NCI-H1436 treated with DMSO at 0.1 percent for 48 hours (cell line): ENCODE data around the gene CENPN.
A peak's percentile ranks its signal among the peaks of the same experiment; 100 is the strongest.

Experiments used
- DNase-seq: peaks from one replicate; lab custom pipeline; 2025; lab: John Stamatoyannopoulos, UW

Gene CENPN, protein sequence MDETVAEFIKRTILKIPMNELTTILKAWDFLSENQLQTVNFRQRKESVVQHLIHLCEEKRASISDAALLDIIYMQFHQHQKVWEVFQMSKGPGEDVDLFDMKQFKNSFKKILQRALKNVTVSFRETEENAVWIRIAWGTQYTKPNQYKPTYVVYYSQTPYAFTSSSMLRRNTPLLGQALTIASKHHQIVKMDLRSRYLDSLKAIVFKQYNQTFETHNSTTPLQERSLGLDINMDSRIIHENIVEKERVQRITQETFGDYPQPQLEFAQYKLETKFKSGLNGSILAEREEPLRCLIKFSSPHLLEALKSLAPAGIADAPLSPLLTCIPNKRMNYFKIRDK

DNA sequence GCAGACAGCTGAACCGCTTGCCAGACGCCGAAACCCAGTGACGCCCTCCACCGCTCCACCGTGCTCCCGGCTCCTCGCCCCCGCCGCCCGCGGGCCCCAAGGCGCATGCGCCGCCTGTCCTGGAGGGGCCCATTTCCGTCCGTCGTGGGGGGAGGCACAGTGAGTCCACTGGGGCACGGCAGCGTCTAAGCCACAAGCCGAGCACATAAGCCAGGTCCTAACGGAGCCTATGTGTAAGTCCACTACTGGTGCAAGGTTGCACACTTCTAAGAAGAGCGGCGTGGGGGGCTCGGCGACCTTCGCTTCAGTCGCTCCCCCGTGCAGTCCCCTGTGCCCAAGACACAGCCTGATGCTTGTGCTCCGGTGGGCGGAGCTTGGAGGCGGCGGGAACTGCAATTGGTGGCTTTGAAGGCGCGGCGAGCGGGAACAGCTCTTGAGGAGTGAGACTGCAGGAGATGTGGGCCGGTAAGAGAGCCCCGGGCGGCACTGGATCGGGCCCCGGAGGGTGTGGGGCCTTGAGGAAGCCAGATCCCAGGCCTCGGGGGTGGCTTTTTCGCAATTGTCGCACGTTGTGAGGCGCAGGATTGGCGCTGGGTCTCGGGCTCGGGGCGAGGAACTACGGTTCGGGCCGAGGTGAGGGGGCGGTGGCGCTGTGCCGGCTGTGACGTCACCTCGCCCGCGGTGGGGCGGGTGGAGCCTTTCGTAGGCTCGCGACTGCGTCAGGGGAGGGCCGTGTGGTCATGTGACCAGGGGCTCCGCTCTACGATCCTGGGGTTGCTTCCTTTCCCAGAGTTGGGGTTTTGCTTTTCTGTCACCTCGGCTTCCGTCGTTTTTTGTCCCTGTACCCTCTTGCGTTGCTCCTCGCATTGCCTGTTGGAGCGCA lies at the start of gene CENPN, which contains the start of gene CMC2:
Gene CENPN, plus strand, starts transcription at position 402 of the 883 bp plus-strand sequence. CDS start 4,726 bp downstream, outside the sequence.
Gene CMC2, minus strand, starts transcription at position 73 of the 883 bp plus-strand sequence. CDS start 9,491 bp downstream, outside the sequence.
- peak; percentile 83 for DNase-seq

DNA sequence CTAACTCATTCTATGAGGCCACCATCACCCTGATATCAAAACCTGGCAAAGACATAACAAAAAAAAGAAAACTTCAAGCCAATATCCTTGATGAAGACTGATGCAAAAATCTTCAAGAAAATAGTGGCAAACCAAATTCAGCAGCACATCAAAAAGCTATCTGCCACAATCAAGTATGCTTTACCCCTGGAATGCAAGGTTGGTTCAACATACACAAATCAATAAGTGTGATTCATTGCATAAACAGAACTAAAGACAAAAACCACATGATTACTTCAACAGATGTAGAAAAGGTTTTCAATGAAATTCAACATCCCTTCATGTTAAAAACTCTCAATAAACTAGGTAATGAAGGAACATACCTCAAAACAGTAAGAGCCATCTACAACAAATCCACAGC lies 48.7 kb upstream of the CENPN start:
- no peak for DNase-seq

- DNase-seq: no peak
These were observed 44.1 kb upstream of the CENPN start for GRCh38 chr16:80962879-80963278.

- DNase-seq: no peak
These were observed 42.7 kb upstream of the CENPN start for GRCh38 chr16:80964351-80964750.

GRCh38 chr16:80966617-80967016 lies 40.4 kb upstream of the CENPN start:
- DNase-seq: no peak

DNA sequence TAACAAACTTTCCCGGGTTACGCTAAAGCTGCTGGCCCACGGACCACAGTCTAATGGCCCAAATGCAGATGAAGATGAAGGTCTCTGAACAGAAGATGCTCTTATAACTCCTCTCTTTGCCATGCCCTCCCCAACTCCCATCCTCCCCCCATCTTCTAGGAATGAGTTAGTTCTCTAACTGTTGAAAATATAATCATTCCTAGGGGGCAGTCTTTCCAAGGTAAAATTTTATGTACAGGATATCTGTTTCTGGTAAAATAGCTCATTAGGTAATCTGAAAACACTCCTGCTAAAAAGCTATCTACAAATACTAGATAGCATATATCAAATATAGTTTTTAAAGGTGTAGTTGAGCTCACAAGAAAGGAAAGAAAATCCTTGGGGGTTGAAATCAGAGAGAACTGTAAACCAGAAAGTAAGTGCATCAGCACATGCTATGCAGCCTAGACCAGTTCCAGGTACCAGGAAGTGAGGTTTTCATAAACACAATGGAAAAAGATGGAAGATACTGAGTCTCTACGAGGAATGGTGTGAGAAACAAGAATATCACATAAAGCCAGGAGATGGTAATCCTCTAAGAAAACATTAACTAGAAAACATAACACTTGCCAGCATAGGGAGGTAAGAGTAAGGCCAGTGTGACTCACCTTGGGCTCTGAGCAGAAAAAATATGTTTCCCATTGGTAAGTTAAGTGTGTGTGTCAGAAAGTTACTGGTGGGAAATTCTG lies 38.5 kb upstream of the CENPN start:
- DNase-seq: no peak

DNA sequence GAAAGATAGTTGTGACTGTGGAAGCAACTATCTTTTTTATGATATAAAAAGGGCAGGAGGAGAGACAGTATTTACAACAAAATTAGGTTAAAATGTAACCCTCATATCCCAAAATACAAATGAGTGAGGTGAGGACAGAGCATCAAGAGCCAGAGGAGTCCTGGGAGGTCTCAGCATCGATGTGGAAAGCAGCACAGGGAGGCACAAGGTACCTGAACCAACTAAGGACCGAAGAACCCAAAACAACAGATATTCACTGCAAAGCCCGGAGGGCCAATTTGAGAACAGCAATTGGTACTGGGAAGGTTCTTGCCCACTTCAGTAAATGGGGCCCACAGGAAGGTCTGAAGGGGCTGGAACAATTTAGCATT lies 37.9 kb upstream of the CENPN start:
- DNase-seq: no peak

DNA sequence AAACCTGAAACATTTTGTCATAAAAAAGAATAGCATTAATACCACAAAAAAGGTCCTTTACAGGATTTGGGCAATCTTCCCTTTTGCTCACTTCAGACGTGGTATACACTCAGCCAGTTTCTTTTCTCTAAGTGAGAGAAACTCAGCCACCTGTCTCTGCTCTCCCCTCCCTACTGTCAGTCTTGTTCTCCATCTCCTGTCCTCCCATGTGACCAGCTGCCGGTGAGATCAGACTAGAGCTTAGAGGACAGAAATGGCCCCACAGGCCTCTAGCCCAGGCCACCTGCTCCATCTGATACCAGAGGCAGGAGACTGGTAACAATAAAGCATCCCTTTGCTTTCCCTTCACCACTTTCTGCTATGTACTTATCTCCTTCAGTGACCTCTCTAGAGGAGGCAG lies 35.2 kb upstream of the CENPN start:
- DNase-seq: no peak

DNA sequence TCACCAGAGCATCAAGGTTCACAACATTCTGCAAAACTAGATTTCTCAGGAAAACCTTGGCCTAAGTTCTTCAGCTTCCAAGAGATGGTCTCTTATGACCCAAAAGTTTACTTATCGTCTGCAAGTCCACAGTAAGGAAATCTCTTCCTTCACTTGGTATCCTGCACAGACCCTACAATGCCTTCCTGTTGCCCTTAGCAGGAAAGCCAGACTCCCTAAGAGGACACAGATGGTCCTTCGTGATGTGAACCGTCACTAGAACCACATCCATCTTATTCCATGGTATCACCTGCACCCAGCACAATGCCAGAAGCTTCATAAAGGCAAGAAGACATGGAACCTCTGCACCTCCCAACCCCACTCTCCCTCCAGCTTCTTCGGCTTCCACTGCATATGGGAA lies 34.4 kb upstream of the CENPN start:
- DNase-seq: no peak

DNA sequence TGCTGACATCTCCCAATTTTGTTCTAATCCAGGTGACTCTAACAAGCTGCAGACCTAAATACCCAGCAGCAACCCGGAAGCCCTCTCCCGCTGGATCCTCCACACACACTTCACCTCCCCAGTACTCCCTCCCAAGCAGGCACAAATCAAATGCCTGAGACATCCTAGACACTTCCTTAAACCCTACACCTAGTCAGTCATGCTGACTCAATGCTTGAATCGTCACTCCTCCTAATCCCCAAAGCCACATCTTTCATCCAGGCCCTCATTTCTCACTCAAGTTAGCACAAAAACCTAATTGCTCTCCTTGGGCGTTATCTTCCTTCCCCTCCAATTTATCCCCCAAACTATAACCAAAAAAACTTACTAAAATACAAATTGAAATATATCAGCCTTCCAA lies 33.0 kb upstream of the CENPN start:
- no peak for DNase-seq

DNA sequence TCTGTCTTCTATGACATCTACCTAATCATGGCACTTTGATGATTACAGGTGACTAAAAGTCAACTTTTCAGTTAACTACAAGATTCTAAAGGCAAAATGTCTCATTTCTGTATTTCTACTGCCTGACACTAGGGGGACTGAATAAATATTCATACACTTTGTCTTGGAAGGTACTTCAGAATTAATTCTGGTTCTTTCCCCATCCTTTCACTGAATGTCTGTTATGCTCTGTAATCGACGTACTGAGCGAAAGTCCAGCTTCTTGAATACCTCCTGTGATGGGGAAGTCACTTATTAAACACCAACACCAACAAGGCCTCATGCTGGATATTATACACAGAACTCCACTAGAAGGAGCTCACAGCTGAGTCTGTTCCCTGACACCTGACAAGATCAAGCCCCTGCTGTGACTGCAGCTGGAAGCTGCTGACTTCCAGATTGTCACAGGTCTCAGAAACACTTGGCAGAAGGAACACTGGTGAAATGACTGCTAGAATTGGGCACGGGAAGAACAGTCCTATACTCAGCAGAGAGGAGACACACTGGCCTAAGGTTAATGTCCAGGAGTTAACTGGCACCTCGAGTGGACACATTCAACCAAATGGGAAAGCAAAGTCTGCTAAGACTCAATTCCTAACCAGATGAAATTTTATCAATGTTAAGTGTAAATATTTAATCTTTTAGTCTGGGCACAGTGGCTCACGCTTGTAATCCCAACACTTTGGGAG lies 32.2 kb upstream of the CENPN start:
- DNase-seq: no peak

GRCh38 chr16:80976946-80977345 lies 30.1 kb upstream of the CENPN start:
- DNase-seq: no peak

DNA sequence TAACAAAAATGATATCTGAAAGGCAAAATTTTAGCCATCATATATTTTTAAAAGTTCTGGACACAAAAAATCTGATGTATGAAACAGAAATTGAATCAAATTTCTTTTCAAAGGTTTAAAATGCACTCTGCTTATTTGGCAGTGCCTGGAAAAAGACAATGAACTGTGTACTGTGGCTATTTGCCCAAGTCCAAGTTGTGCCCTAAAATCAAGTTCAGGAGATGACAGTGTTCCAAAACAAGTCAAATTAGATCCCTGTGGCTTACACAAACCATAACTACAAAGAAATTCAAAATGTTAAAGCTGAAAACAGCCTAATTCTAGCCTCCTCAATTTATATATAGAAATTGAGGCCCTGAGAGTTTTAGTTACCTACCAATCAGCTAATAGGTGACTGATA lies 25.9 kb upstream of the CENPN start:
- DNase-seq: no peak

DNA sequence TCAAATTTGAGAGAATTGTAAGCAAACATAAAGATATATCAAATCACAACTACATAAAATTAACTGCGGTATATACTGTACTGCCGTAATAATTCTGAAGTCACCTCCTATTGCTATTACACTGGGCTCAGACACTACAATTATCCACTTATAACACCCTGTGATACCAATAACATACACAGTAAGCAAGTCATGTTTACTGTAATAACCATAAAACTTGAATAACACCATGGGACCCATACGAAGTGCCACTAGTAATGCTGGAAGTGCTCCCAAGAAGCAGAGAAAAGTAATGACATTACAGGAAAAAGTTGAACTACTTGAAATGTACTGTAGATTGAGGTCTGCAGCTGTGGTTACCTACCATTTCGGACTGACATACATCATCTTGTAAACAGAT lies 24.4 kb upstream of the CENPN start:
- DNase-seq: no peak

DNA sequence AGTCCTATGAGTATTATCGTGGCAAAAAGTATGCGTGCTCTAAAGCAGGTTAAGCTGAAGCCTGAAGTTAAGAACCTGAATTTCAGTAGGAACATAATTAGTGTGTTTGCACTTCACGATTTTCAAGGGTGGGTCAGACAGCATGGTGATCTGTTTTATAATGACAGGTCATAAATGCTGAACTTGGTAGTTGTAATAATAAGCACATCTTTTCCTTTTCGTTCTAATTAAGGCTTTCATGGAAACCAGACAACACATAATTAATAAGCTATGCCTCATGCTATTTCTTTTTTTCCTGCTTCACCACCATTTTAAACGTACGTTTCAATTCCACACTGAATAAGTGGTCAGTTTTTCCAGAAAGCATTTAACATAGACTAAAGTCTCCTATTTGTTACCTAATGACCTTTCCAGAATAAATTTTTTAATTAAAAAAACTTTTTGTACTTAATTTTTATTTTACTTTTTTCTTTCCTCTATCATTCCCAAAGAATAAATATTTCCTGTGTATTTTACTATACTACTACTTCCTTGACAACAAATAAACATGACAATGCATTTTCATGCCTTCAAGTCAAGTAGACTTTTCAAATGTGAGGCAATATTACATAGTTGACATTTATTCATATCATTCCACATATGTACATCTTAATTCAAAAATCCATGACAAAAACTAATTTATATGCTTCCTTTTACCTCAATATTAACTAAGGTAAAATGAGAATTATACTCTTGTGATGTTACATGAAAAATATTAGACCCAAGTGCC lies 22.7 kb upstream of the CENPN start:
- no peak for DNase-seq

- no peak for DNase-seq
These were observed 21.4 kb upstream of the CENPN start for GRCh38 chr16:80985611-80986010.

DNA sequence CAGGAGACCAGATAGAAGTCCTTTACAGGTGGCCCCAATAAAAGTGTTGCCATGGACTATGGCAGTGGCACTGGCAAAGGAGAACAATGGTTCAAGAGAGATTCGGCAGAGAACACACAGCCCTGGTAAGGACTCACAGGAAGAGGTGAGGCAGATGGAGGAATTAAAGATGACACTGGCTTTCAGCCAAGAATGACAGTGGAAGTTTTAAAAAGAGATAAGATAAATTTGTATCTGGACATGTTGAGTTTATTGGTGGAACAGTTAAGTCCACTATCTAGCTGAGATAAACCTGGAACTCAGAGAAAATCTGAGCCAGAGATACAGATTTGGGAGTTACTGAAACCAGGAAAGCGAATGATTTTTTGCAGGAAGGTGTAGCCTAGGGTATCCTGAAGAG lies 20.5 kb upstream of the CENPN start:
- DNase-seq: no peak

- DNase-seq: no peak
These were observed 18.3 kb upstream of the CENPN start for GRCh38 chr16:80988756-80989155.

DNA sequence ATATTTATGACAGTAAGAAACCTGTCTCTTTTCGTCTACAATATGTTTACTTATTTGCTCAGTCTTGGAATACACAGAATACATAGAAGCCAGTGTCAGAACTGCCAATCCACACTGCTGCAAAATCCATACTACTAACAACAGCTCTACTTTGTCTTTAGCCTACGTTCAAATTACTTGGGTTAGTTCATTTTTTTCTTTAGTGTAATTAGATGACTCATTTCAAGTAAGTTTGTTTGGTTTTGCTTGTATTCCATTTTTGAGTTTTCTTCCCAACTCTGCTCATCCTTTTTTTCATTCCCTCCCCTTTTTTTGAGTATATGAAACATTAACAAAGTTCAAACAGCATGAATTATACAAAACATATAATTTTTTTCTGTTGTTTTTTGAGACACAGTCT lies 17.2 kb upstream of the CENPN start:
- no peak for DNase-seq

DNA sequence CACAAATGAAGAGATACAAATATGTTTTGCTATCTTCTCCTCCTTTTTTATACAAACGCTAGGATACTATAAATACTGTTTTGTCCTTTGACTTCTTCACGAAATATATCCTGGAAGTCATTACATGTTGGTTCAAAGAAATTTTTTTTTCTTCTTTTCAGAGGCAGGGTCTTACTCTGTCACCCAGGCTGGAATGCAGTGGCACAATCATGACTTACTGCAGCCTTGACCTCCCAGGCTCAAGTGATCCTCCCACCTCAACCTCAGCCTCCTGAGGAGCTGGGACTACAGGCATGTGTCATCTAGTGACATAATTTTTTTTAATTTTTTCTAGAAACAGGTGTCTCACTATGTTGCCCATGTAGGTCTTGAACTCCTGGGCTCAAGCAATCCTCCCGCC lies 16.4 kb upstream of the CENPN start:
- no peak for DNase-seq

GRCh38 chr16:80990978-80991377 lies 16.0 kb upstream of the CENPN start:
- DNase-seq: no peak
